Osteoblast (primary cell): ENCODE measurements around the gene ZFP36L2. TPM values are rescaled to one million over a fixed set of nuclear protein-coding genes. Genes with fewer than 3 reads are reported as not detected.
A peak's percentile ranks its signal among the peaks of the same experiment; 100 is the strongest.

Source experiments
- DNase-seq: peaks from one replicate; pipeline ENCODE4 v3.0.0; 2011; ENCODE audit warnings: low spot score, mixed read lengths; ENCODE audit not compliant: insufficient read length; ENCODE audit errors: missing footprints
- H2AFZ ChIP-seq: 2 replicates; pipeline ENCODE4 v1.6.0; 2011; ENCODE audit warnings: mild to moderate bottlenecking, low read length
- H3K27ac ChIP-seq: 2 replicates; pipeline ENCODE4 v1.5.1; 2011; ENCODE audit warnings: mild to moderate bottlenecking, low read depth, low read length, moderate library complexity
- H3K27me3 ChIP-seq: 2 replicates; pipeline ENCODE4 v1.6.0; 2012; ENCODE audit warnings: mild to moderate bottlenecking, control low read depth, inconsistent platforms, low read length, moderate library complexity; ENCODE audit not compliant: insufficient read depth
- H3K36me3 ChIP-seq: 2 replicates; pipeline ENCODE4 v1.5.1; 2011; ENCODE audit warnings: mild to moderate bottlenecking, low read length, control low read depth, moderate library complexity; ENCODE audit not compliant: insufficient read depth
- H3K4me1 ChIP-seq: 2 replicates; pipeline ENCODE4 v1.5.1; 2011; ENCODE audit warnings: mild to moderate bottlenecking, low read length, control low read depth, moderate library complexity; ENCODE audit not compliant: insufficient read depth
- H3K4me2 ChIP-seq: 2 replicates; pipeline ENCODE4 v1.6.0; 2011; ENCODE audit warnings: mild to moderate bottlenecking, low read length; ENCODE audit not compliant: insufficient read depth
- H3K4me3 ChIP-seq: fragments of 200-600 bp; sonication (generic); 3 replicates; pipeline ENCODE4 v1.5.1; 2012; ENCODE audit warnings: mild to moderate bottlenecking, low read length, inconsistent platforms; ENCODE audit not compliant: insufficient read depth
- H3K79me2 ChIP-seq: 2 replicates; pipeline ENCODE4 v1.6.0; 2012; ENCODE audit warnings: mild to moderate bottlenecking, low read length, control low read depth, inconsistent platforms; ENCODE audit not compliant: insufficient read depth
- H3K9me3 ChIP-seq: 2 replicates; pipeline ENCODE4 v1.5.1; 2011; ENCODE audit warnings: low read depth, low read length, control low read depth
- H4K20me1 ChIP-seq: 2 replicates; pipeline ENCODE4 v1.6.0; 2012; ENCODE audit warnings: mild to moderate bottlenecking, low read length, control low read depth; ENCODE audit not compliant: insufficient read depth
- total RNA-seq: library from RNA; depleted of rRNA; stranded (reverse); fragments of >200 nt; gene quantifications from 2 replicates; pipeline ENCODE4 v1.2.3, GENCODE V29; 2012
- TF ChIP-seq, protein P1 (sequence below): IDR thresholded peaks from 2 replicates; pipeline ENCODE4 v1.5.1; 2011; ENCODE audit warnings: mild to moderate bottlenecking, low read depth, low read length, moderate library complexity; ENCODE audit errors: extremely low read depth

Gene ZFP36L2, protein sequence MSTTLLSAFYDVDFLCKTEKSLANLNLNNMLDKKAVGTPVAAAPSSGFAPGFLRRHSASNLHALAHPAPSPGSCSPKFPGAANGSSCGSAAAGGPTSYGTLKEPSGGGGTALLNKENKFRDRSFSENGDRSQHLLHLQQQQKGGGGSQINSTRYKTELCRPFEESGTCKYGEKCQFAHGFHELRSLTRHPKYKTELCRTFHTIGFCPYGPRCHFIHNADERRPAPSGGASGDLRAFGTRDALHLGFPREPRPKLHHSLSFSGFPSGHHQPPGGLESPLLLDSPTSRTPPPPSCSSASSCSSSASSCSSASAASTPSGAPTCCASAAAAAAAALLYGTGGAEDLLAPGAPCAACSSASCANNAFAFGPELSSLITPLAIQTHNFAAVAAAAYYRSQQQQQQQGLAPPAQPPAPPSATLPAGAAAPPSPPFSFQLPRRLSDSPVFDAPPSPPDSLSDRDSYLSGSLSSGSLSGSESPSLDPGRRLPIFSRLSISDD
- 14.7 and 15.6 TPM in 2 replicates for total RNA-seq

DNA sequence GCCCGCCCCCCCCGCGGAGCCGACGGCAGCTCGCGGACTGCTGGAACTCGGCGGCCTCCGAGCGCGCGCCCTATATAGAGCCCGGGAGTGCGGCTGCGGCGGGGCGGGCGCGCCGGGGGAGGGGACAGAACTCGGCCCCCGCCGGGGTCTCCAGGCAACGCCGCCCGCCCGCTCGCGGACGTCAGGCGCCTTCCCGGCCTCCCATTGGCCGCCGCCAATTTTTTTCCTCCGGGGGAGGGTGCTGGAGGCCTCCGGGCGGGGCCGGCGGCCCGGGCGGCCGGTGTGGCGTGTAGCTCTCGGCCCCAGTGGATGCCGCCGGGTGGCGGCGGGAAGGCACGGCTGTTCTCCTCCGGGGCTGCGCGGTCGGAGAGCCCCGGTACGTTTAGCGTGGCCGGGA, at the start of gene ZFP36L2:
TSS of gene ZFP36L2 (minus strand) at position 49 of the 397 bp plus-strand sequence. CDS start 291 bp downstream, outside the sequence.
- Histone ChIP-seq H3K4me1 (peaks cover 38% of the 10 kb centered on the region), H4K20me1 (peaks cover 19% of the 10 kb centered on the region), H3K4me3 (peak within 1 kb of the TSS; percentile 90), H3K36me3 (peaks cover 40% of the 10 kb centered on the region), H3K79me2 (peaks cover 44% of the 10 kb centered on the region), H3K27ac (peak within 1 kb of the TSS; percentile 83), H3K9me3 (no peaks in the 10 kb centered on the region), H3K27me3 (no peaks in the 10 kb centered on the region), H2AFZ (peak within 1 kb of the TSS; percentile 57), H3K4me2 (peak within 1 kb of the TSS; percentile 87)
- peak; percentile 100 for DNase-seq
- TF ChIP-seq, protein P1, sequence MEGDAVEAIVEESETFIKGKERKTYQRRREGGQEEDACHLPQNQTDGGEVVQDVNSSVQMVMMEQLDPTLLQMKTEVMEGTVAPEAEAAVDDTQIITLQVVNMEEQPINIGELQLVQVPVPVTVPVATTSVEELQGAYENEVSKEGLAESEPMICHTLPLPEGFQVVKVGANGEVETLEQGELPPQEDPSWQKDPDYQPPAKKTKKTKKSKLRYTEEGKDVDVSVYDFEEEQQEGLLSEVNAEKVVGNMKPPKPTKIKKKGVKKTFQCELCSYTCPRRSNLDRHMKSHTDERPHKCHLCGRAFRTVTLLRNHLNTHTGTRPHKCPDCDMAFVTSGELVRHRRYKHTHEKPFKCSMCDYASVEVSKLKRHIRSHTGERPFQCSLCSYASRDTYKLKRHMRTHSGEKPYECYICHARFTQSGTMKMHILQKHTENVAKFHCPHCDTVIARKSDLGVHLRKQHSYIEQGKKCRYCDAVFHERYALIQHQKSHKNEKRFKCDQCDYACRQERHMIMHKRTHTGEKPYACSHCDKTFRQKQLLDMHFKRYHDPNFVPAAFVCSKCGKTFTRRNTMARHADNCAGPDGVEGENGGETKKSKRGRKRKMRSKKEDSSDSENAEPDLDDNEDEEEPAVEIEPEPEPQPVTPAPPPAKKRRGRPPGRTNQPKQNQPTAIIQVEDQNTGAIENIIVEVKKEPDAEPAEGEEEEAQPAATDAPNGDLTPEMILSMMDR, result no peak

DNA sequence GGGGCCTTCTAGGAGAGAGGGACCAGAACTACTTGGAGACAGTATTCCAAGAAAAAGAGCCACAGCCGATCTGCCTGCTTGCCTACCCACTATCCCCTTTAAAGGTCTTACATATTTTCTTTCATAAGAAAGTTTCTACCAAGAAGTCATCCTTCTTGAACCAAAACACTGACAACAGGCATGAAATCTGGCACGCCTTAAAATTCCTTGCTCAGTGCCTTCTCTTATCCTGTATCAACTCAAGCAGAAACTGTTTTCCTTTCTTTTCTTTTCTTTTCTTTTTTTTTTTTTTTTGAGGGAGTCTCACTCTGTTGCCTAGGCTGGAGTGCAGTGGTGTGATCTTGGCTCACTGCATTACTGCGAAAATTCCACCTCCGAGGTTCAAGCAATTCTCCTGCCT, 48.3 kb upstream of the ZFP36L2 start:
- Histone ChIP-seq H4K20me1 (peaks cover 5% of the 10 kb centered on the region), H3K4me2 (no peak overlapping the region), H3K27me3 (no peaks in the 10 kb centered on the region), H3K36me3 (peaks cover 4% of the 10 kb centered on the region), H3K9me3 (no peaks in the 10 kb centered on the region), H3K4me3 (no peak overlapping the region), H2AFZ (no peak overlapping the region), H3K27ac (no peak overlapping the region), H3K79me2 (no peaks in the 10 kb centered on the region), H3K4me1 (peaks cover 27% of the 10 kb centered on the region)
- no peak for DNase-seq
- TF ChIP-seq, protein P1, result no peak

- peaks cover 34% of the 10 kb centered on the region for H3K4me1 ChIP-seq
- no peaks in the 10 kb centered on the region for H3K27me3 ChIP-seq
- H4K20me1 ChIP-seq, result peaks cover 9% of the 10 kb centered on the region
- TF ChIP-seq, protein P1, result no peak
- no peaks in the 10 kb centered on the region for H3K36me3 ChIP-seq
- H3K4me2 ChIP-seq, result no peak overlapping the region
- peak; percentile 85 for DNase-seq
- no peak overlapping the region for H3K4me3 ChIP-seq
- H3K9me3 ChIP-seq, result no peaks in the 10 kb centered on the region
- H3K27ac ChIP-seq, result peak overlapping the region; percentile 4
- H3K79me2 ChIP-seq, result no peaks in the 10 kb centered on the region
- H2AFZ ChIP-seq, result no peak overlapping the region
Observed at GRCh38 chr2:43274055-43274454, 47.6 kb upstream of the ZFP36L2 start.

DNA sequence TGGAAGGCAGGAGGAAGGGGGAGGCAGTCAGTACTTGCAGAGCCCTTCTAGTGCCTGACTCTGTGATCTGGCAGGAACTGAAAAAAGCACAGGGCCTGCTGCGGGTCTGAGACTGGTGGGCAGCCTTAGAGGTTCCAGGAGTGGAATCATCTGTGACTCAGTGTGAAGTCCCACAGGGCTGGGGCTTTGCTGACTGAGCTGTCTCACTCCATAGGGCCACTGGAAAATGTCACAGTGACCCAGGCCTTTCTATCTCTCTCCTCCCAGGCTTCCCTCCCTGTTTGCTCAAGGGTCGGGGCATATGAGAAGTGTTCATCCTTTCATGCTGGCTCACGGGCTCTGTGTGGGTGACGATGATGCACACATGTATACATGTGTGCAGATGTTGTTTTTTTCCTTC, 47.1 kb upstream of the ZFP36L2 start:
- H3K36me3 ChIP-seq, result no peaks in the 10 kb centered on the region
- no peak overlapping the region for H3K4me3 ChIP-seq
- H3K9me3 ChIP-seq, result no peaks in the 10 kb centered on the region
- peak overlapping the region; percentile 0 for H3K4me2 ChIP-seq
- H3K4me1 ChIP-seq, result peaks cover 38% of the 10 kb centered on the region
- H2AFZ ChIP-seq, result no peak overlapping the region
- H4K20me1 ChIP-seq, result peaks cover 9% of the 10 kb centered on the region
- no peak for DNase-seq
- no peaks in the 10 kb centered on the region for H3K79me2 ChIP-seq
- H3K27me3 ChIP-seq, result no peaks in the 10 kb centered on the region
- TF ChIP-seq, protein P1, result no peak
- peak overlapping the region; percentile 4 for H3K27ac ChIP-seq
